Heart left ventricle (tissue), 13 donors: ENCODE data around the gene RFX5.

ENCODE experiments used
- POLR2A ChIP-seq, 2 donors: fragments of 450-650 bp; IDR thresholded peaks; one replicate each; pipeline ENCODE4 v1.6.1; 2017; ENCODE audit warnings: antibody characterized with exemption in 2 of 2, mild to moderate bottlenecking in 2 of 2, moderate library complexity in 2 of 2
- TF ChIP-seq, protein P1 (sequence below), 12 donors: fragments of 200-600 bp; sonication (generic) in 4 of 12; IDR thresholded peaks; one replicate each; pipeline versions ENCODE4 v1.5.0 to v1.8.0; 2018 to 2022; ENCODE audit warnings: antibody characterized with exemption in 12 of 12, mild to moderate bottlenecking in 5 of 12
- donor health status: ischemic (EF 13 %, LVEDD 7.1; RV severe dilation, severe dysfunction).
- donor health status: DM: no; HTN: yes; CAD: no.
- donor health status: DM: no; HTN: no; CAD: no.
- donor health status: ischemic (EF 25% LVEDD 6.9; RV normal size, moderate dysfunction).
- donor health status: ischemic (EF 25% LVEDD 5.7; RV mildly dilated, moderate dysfunction).
- donor health status: ischemic (EF 35%, LVEDD 5.7; RV mildly dilated, moderate dysfunction).
- donor health status: nonischemic (EF 11% LVEDD 7.7; RV severe dilation, severe dysfunction).
- donor health status: DM: yes; HTN: yes; CAD: no.
- donor health status: PGD.
- donor health status: ischemic (EF 29% LVEDD 5.4; RV normal size, mild dysfunction).
- donor health status: nonischemic (EF 23%, LVEDD 6.1; RV moderate dilation, normal function).

DNA sequence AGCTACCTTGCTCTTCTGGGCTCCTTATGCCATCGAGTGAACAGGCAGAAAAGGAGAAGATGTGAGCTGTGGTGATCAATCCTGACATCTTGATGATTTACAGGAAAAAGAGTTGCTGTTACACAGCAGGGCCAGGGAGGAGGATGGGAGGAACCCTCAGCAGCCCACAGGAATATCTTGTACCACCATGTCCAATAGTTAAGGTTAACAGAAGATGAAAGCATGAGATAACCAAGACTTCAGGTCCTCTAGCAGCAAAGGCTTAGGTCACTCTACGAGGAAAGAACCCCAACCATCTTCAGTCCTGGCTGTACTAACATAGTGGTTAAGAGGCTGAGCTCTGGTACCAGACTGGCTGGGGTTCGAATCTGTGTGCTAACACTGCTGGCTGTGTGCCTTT, 37.5 kb upstream of the RFX5 start:
- TF ChIP-seq POLR2A (IDR thresholded peaks at IDR 0.05) = no peak
- TF ChIP-seq, protein P1, sequence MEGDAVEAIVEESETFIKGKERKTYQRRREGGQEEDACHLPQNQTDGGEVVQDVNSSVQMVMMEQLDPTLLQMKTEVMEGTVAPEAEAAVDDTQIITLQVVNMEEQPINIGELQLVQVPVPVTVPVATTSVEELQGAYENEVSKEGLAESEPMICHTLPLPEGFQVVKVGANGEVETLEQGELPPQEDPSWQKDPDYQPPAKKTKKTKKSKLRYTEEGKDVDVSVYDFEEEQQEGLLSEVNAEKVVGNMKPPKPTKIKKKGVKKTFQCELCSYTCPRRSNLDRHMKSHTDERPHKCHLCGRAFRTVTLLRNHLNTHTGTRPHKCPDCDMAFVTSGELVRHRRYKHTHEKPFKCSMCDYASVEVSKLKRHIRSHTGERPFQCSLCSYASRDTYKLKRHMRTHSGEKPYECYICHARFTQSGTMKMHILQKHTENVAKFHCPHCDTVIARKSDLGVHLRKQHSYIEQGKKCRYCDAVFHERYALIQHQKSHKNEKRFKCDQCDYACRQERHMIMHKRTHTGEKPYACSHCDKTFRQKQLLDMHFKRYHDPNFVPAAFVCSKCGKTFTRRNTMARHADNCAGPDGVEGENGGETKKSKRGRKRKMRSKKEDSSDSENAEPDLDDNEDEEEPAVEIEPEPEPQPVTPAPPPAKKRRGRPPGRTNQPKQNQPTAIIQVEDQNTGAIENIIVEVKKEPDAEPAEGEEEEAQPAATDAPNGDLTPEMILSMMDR (IDR thresholded peaks at IDR 0.05) = no peak
